GM12892 (cell line): ENCODE data around the gene CLECL1.

Experiments
- POLR2A ChIP-seq: IDR thresholded peaks from 2 replicates; pipeline ENCODE4 v1.6.1; 2011; ENCODE audit warnings: low read depth, low read length, control low read depth
- TAF1 ChIP-seq: IDR thresholded peaks from 2 replicates; pipeline ENCODE4 v1.6.1; 2011; ENCODE audit warnings: low read depth, mild to moderate bottlenecking, control low read depth, low read length, borderline replicate concordance

DNA sequence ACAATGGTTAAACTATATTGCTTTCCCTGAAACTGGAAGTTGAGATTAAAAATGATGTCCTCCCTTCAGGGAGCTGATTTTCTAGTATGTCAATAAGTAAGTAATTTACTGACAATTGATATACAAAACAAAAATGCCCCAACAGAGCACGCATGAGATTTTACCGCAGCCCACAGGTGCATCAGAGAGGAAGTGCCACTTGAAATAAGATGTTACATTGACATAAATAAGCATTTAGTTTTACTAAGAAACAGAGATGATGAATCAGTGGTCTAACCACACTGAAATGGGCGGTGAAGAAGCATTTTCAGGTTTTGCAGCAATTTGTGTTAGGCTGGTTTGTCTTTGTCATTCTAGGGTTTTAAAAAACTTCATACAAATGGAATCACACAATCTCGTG is 8.8 kb upstream of the CLECL1 start:
- TF ChIP-seq TAF1 (no peak), POLR2A (no peak)
